DMS 273 treated with DMSO at 0.1 percent for 48 hours (cell line): Measurements from ENCODE around the gene TXN.

Experiments used
- DNase-seq: peaks from one replicate; lab custom pipeline; 2025; lab: John Stamatoyannopoulos, UW

TXN gene

DNA sequence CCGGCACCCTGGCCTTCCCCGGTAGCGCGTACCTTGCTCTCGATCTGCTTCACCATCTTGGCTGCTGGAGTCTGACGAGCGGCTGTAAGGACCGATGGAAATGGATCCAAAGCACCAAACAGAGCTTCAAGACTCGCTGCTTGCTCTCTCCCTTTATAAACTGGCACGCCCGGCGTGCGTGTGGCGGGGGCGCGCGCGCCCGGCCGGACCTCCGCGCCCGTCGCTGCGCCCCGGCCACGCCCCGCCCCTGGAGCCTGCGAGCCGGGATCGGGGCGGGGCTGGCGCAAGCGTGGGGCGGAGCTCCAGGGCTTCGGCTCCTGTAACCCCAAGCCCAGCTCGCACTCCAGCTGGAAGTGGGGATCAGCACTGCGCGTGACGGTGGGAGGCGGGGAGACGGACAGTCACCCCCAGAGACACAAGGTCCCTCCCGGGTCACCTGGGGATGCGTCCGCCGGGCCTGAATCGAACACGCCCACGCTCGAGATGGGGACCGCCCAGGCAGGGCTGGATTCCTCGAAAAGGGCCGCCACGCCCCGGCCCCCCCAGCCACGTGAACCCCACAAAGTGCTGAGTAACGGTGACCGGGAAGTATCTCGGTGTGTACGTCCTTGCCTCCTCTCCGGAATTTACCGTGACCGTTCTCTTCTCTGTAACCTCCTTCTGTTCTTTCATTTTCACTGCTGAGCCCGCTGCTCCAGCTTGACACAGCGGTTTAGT lies at the start of gene TXN:
Gene TXN (minus strand): TSS at position 128 of the 717 bp plus-strand sequence. CDS start 72 bp downstream, at position 56.
- peak; percentile 54 for DNase-seq

DNA sequence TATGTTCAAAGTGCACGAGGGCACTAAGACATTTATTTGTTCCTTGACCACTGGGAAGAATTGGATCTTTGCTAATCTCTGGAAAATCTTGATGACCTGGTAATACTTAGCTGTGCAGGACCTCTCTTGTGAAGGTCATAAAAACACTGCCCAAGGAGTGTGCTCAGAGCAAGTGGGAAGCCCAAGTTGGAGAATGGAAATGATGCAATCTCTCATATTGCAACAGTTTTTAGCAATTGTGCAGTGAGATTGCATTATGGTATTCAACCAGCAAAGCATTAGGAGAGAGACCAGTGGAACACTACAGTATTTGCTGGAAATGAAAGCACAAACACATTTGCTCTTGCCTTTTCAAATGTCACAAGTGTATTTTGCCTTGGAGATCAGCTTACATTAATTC lies 46.8 kb upstream of the TXN start:
- no peak for DNase-seq

DNA sequence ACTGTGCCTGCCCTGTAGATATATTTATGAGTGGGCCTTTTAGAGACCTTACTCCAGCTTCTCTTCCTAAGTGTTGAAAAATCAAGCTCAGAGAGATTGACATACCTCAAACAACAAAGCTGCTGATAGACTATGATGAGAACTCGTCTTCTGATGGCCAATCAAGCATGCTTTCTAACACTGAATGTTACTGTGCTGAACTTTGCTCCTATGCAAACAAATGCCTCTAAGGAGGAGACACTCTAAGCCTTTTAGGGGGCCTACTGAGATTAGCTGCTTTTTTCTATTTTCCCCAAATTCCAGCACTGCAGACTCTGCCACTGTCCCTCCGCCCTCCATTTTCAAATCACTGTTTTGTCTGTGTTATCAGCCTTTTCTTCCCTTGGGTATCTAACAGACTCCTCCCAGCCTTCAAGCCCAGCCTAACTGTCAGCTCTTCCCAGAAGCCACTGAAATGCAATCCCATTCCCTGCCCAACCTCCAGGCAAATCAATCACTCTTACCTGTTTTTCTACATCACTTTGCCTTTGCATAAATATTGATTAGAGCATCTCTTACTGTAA lies 41.8 kb upstream of the TXN start:
- DNase-seq = no peak

DNA sequence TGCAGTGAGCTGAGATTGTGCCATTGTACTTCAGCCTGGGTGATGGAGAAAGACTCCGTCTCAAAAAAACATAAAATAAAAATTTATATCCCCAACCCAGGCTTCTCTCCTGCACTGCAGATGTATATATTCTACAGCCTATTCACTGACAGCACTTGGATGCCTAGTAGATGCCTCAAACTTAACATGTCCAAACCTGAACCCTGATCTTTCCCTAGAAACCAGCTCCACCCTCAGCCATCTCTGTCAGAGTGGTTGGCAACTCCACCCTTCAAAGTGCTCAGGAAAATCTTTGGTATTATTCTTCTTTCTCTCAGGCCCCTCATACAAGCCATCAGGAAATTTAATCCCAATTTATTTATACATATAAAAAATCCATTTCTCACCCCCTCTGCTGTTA lies 36.9 kb upstream of the TXN start:
- no peak for DNase-seq

DNA sequence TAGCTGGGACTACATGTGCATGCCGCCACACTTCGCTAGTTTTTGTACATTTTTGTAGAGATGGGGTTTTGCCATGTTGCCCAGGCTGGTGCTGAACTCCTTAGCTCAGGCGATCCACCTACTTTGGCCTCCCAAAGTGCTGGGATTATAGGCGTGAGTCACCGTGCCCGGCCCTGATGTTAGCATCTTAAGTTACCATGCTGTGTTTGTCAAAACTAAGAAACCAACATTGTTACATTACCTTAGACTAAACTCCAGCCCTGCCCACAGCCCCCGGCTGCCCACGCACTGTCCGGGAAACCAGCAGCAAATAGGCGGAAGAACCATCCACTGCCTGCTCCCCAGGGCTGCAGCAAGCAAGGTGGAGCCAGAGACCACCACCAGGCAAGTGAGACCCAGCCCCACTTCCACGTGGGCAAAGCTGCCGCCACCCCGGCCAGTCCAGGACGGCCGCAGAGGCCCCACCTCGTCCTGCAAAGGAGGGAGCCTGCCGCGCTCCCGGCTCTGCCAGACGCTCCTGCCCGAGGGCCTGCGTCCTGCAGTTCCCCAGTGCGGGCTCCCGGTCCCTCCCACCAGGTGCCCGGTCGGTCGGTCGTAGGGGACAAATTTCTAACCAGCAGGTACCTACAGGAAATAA lies 35.7 kb upstream of the TXN start:
- DNase-seq = no peak

DNA sequence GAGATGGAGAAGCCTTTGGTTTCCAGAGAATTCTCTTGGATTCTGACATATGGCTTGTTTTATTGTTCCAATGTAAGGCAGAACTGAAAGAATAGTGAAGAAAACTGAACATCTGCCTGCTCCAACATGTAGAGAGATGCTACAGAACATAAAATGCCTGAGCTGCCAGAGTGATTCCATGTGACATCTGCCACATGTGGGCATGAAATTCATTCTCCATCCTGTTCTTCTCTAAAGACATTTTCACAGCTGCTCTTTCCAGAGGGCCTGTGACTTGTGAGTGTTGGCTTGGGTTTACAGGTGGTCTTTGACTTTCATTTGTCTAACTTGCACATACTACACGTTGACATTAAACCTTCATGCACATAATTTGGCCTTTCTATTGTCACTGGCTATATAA lies 33.7 kb upstream of the TXN start:
- no peak for DNase-seq

DNA sequence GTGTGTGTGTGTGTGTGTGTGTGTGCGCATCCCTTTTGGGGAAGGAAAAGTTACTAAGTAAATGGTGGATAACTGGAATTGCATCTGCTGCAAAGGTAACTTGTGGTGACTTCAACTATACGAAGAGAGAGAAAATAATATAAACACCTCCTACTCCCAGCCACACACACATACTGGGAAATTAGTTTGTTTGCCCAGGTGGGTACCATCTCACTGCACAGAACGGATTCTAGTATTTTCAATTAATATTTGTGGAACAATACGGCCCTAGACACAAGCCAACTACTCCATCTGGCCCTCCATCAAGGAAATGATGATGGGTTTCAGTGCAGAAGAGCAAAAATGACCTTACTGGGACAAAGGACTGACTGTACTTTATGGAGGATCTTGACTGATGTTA lies 32.2 kb upstream of the TXN start:
- DNase-seq = no peak

DNA sequence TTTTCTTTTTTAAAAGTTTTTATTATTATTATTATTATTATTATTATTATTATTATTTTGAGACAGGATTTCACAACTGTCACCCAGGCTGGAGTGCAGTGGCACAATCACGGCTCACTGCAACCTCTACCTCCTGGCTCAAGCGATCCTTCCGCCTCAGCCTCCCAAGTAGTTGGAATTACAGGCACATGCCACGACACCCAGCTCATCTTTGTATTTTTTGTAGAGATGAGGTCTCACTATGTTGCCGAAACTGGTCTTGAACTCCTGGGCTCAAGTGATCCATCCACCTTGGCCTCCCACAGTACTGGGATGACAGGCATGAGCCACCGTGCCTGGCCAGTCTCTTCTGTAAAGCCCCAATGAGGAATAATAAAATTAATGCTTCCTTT lies 31.0 kb upstream of the TXN start:
- DNase-seq = no peak

DNA sequence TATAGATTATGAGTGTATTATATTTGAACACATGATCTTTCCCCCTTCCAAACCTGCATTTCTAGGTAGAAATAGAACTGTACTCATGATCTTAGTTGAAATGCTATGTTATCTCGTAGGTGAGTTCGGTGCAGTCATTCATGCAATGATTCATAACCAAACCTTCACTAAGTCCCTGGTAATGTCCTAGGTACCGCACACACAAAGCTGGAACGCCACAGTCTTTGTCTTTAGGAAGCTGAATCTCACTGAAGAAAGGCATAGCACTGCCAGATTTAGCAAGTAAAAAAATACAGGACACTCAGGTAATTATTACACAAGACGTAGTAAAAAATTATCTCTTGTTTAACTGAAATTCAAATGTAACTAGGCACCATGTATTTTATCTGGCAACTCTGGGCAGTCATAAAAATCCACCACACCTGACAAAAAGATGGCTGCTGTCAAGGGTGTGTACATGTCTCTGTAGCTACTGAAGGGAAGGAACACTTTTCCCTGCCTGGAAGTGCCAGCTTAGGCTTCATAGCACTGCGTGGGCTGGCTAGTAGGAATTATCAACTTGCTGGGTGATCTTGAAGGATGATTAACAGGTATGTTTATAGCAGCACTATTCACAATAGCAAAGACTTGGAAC lies 28.0 kb upstream of the TXN start:
- no peak for DNase-seq

DNA sequence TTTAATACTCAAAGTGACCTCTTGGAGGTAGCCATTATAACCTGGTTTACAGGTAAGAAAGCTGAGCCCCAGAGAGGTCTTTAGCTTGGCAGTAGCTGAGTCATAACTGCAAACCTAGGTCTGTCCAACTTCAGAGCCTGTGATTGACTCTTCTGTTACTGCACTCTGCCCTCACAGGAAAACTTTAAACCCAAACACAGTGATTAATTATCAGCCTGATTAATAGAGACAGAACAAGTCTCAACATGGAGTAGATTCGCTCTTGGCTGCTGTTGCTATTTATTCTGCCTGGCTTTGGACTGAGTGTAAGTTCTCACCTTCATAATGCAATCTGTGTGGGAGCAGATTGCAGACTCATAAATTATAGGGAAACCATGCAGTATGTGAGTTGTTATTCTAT lies 27.4 kb upstream of the TXN start:
- DNase-seq = peak; percentile 59

DNA sequence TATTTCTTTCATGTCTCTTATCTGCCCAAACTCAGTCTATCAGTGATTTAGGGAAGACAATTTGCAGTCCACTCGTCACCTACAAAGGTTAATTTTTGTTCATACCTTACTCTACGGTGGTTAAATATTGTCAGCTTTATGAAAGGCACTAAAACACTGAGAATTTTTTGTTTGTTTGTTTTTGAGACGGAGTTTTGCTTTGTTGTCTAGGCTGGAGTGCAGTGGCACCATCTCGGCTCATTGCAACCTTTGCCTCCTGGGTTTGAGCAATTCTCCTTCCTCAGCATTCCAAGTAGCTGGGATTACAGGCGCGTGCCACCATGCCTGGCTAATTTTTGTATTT lies 26.4 kb upstream of the TXN start:
- DNase-seq = no peak

DNA sequence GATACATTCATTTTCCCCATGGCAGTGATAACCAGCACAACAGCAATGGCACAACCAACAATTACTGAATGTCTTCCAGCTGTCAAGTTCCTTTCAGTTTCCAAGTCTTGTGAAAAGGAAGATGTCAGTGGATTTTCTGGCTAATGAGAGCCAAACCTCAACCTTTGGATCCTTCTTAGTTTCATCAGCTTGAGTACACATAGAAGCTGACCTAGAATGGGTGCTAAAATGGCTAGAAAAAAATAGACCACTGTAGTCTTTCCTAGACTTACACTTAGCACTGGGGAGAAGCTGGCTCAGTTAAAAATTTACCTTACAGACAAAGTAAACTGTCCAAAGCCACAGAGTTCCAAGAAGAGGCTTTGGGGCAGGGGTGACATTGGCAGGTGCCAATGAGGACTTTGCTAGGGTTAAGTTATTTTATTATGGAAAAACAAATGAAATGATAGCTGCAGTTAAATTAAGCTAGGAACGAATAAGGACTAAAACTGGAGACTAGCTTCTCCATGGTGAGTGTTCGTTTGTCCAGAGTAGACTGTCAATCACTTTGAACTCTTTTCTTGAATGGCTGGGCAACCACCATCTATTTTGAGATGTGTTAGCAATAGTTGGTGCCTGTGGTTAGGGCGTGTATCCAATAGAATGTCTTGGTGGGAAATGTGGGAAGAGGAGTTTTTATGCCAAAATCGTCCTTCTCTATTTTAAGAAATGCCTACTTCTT lies 25.9 kb upstream of the TXN start:
- no peak for DNase-seq

DNA sequence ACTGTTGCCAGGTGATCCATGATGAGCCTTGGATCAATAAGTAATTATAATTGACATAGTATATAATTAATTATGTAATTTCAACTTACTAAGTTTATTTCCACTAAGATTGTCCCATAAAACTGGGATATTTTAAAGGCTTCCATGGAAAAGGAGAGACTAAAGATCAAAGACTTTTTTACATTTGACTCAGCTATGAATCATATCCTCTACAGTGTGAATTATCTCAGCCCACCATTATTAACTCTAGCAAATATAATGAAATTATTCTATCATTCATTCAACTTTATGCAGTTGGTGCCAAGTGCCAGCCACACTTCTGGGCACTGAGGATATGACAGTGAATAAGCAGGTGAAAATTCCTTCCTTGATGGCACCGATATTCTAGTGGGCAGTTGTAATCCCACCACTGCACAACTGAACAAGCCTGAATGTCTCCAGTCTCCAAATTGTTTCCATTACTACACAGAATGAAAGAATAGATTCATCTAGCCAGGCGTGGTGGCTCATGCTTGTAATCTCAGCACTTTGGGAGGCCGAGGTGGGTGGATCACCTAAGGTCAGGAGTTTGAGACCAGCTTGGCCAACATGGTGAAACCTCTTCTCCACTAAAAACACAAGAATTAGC lies 21.9 kb upstream of the TXN start:
- no peak for DNase-seq

DNA sequence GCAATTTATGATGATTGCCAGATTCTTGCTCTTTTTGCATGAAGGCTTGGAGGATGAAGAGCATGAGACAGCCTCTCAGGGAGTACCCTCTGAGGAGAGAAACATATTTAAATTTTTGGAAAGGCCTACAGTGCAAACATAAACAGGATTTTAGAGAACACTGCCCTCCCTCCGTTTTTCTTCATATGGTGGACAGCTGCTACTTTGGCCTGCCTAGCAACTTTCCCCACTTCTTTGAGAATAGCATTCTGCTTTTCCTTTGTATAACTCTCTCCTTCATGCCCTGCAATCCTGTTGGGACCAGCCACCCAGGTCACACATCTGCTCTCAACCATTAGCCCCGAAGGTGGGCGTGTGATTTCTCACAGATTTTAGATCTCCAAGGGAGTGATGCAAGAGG lies 20.5 kb upstream of the TXN start:
- no peak for DNase-seq

DNA sequence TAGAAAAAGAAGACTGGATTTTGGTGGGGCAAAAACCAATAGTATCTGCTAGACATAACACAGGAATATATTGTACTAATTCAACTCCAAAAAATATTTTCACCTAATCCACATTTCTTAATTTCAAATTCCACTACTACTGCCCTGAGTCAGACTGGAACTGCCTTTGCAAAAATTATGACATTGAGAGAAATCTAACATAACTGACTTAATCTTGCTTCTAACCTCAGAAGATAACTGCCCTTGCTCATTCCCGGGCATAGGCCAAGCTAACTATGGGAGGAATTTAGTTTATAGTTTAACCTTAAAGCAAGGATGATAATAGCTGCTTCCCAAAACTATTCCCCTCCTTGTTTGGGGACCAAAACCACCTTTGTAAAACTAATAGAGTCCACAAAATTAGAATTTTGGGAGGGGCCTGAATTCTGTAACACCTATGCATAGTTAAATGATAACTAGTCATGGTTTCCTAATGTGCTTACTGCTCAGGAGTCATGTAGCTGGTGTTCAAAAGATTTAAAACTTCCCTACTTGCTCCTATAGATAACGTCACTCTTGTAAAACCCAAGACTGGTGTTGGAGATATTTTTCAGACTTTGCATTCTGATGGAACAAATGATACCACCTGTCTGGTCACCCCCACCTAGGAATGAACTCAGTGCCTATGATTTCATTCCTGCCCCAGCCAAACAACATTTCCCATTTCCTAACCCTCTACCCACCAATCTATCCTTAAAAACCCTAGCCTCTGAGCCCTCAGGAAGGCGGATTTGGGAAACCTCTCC lies 14.1 kb upstream of the TXN start:
- no peak for DNase-seq

DNA sequence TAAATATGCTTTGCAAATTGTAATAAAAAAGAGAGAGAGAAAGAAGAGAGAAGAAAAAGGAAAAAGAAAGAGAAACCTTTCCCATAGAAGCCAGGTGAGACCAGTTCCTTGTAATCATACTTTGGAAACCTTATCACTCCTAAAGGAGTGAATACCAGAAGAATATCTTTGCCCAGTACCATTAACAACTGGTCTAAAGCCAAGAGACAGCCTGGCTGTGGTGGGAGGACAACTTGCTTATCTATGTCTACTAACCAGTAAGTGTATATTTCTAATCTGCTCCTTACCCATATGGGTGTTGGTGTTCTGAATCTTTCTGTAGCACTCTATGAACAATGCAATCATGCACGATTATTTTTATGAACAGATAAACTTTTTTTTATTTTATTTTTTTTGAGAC lies 10.5 kb upstream of the TXN start:
- no peak for DNase-seq

DNA sequence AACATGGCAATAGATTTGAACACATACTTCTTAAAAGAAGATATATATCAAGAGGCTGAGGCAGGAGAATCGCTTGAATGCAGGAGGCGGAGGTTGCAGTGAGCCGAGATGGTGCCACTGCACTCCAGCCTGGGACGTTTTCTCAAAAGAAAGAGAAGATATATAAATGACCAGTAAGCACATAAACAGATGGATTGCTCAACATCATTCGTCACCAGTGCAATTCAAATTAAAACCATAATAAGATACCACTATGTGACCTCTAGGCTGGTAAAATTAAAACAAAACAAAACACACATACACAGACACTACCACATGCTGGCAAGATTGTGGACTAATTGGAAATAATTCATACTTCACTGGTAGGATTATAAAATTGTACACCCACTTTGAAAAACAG lies 5.3 kb upstream of the TXN start:
- DNase-seq = no peak

DNA sequence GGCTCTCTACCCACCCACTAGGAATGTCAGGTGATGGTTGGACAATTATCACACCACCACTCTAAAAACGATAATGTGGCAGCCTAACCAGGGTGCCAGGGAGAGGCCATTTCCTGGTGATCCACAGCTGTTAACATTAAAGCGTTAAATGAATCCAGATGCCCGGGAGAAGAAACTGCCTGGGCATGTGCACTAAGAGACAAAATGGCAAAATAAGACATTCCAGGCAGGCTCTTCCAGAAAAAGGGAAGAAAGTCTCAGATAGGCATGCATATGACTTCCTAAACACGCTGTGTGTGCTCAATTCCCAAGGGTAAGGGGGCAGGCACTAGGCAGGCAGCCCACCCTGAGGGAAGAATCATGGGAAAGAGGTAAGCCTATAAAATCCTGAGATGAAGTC lies 4.6 kb upstream of the TXN start:
- DNase-seq = no peak

DNA sequence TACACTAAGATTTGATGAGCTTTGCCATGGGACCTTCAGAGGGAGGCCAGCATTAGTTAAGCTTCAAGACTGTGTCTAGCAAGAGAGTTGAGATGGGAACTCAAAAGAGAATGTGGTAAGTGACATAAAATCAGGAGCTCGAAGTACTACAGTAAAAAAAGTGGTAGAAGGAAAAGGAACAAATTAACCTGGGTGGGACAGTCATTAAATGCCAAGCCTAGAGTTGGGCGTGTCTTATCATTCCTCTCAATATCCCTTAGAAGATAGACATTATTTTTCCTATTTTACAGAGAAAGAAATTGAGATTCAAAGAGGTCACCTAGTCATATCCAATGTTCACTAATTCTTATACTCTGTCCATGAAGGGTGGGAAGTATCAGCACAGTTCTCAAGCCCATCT lies 3.3 kb upstream of the TXN start:
- DNase-seq = no peak

DNA sequence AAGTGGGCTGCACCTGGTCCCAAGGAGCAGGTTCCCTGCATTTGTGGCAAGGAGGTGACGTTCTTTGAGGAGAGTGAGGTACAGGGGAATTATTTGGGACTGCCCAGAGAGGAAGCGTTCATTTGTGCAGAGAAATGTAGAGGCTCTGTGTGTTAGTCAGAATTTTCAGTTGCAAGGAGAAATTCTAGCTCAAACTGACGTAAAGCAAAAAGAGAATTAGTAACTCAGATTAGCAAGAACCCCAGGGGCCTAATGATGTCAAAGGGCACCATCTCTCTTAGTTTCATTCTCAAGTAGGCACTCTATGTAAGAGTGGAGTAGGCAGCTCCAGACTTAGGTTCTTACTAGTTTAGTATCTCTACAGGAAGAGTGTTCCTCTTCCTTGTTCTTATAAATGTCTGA lies 2.4 kb upstream of the TXN start:
- DNase-seq = no peak

DNA sequence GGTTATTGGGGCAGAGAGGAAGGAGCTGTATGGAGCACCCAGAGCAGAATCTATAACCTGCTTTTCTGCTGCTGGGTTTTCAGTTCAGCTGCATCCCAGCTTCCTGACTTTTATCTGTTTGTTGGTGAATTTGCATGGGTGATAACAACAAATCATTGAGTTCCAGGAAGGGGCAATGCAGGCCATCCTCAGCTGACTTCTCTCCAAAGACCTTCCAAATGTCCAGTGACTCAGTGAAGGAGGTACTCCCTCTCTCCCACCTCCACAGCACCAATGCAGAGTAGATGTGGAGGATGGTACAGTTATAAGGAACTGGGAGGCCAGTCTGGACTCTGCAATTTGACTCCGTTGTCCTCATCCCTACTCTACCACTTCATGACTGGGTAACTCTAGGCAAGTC lies 1.6 kb upstream of the TXN start:
- no peak for DNase-seq
